Fibroblast of lung (primary cell): ENCODE measurements around the gene KRT80. TPM values are rescaled to one million over a fixed set of nuclear protein-coding genes. Genes with fewer than 3 reads are reported as not detected.
A peak's percentile ranks its signal among the peaks of the same experiment; 100 is the strongest.

Source experiments
- DNase-seq, 2 donors: peaks; one replicate each; pipeline versions ENCODE4 v3.0.0 to v3.0.0-alpha.2; 2010; ENCODE audit warnings: low read depth in 2 of 2
- H2AFZ ChIP-seq: 2 replicates; pipeline ENCODE4 v1.5.1; 2012; ENCODE audit warnings: low read length, control low read depth, inconsistent platforms
- H3K27ac ChIP-seq: 2 replicates; pipeline ENCODE4 v1.5.1; 2011; ENCODE audit warnings: low read length, control low read depth; ENCODE audit not compliant: insufficient read depth
- H3K27me3 ChIP-seq: 2 replicates; pipeline ENCODE4 v1.5.1; 2011; ENCODE audit warnings: mild to moderate bottlenecking, low read length; ENCODE audit not compliant: control insufficient read depth, insufficient read depth
- H3K36me3 ChIP-seq: 2 replicates; pipeline ENCODE4 v1.5.1; 2011; ENCODE audit warnings: low read length; ENCODE audit not compliant: control insufficient read depth, insufficient read depth
- H3K4me1 ChIP-seq: 2 replicates; pipeline ENCODE4 v1.5.1; 2011; ENCODE audit warnings: low read length; ENCODE audit not compliant: control insufficient read depth, insufficient read depth; ENCODE audit errors: extremely low read depth
- H3K4me2 ChIP-seq: 2 replicates; pipeline ENCODE4 v1.5.1; 2011; ENCODE audit warnings: low read length, control low read depth; ENCODE audit not compliant: insufficient read depth; ENCODE audit errors: extremely low read depth
- H3K4me3 ChIP-seq, 4 experiments: fragments of 200-600 bp in 1 of 4; sonication (generic) in 1 of 4; replicated peaks in 1 of 4; 2 replicates each; pipeline ENCODE4 v1.5.1; 2011 to 2016; ENCODE audit warnings: low read length in 4 of 4, low read depth in 3 of 4, mild to moderate bottlenecking in 3 of 4, control low read depth in 2 of 4, inconsistent platforms in 1 of 4, mixed read lengths in 1 of 4; ENCODE audit not compliant: insufficient read depth in 1 of 4; ENCODE audit errors: control extremely low read depth in 1 of 4
- H3K79me2 ChIP-seq: 2 replicates; pipeline ENCODE4 v1.5.1; 2012; ENCODE audit warnings: mild to moderate bottlenecking, low read length, inconsistent platforms; ENCODE audit not compliant: control insufficient read depth, insufficient read depth
- H3K9ac ChIP-seq: 2 replicates; pipeline ENCODE4 v1.5.1; 2011; ENCODE audit warnings: mild to moderate bottlenecking, low read length, control low read depth; ENCODE audit not compliant: insufficient read depth
- H3K9me3 ChIP-seq: 2 replicates; pipeline ENCODE4 v1.5.1; 2012; ENCODE audit warnings: low read depth, low read length; ENCODE audit not compliant: control insufficient read depth, insufficient read depth
- H4K20me1 ChIP-seq: 2 replicates; pipeline ENCODE4 v1.5.1; 2011; ENCODE audit warnings: low read length; ENCODE audit not compliant: control insufficient read depth, insufficient read depth; ENCODE audit errors: extremely low read depth
- CTCF ChIP-seq, 2 donors: IDR thresholded peaks in 1 of 2; conservative IDR thresholded peaks in 1 of 2; 1 replicate in 1 of 2; 2 replicates in 1 of 2; pipeline ENCODE4 v1.5.1; 2011 to 2012; ENCODE audit warnings: low read length in 2 of 2, control low read depth in 1 of 2, inconsistent platforms in 1 of 2, low read depth in 1 of 2, mild to moderate bottlenecking in 1 of 2
- EZH2 ChIP-seq: IDR thresholded peaks from 2 replicates; pipeline ENCODE4 v1.5.1; 2012; ENCODE audit warnings: low read length, control low read depth, mild to moderate bottlenecking; ENCODE audit errors: missing control alignments
- polyA plus RNA-seq, 2 donors: library from polyadenylated mRNA; depleted of rRNA in 1 of 2; stranded (reverse) in 1 of 2; unstranded in 1 of 2; fragments of >200 nt; gene quantifications; 2 replicates each; pipeline ENCODE4 v1.2.1, GENCODE V29; 2011 to 2012; ENCODE audit warnings: missing spikeins in 1 of 2
- total RNA-seq: library from RNA; depleted of rRNA; stranded (reverse); fragments of >200 nt; gene quantifications from 2 replicates; pipeline ENCODE4 v1.2.1, GENCODE V29; 2014

Gene KRT80
- total and polyA plus RNA-seq, 2 donors (not counting 1 experiment from before 2014, with no cell fraction given), result 0.17 to 1.0 TPM

- no peaks in the 10 kb centered on the region for H3K79me2 ChIP-seq
- H3K27ac ChIP-seq, result no peak overlapping the region
- no peak overlapping the region for H3K4me3 ChIP-seq
- no peak overlapping the region for H3K9ac ChIP-seq
- no peak for DNase-seq
- no peak overlapping the region for H3K4me2 ChIP-seq
- TF ChIP-seq EZH2 (no peak), CTCF (conservative IDR thresholded peaks at IDR 0.05 in 1 of 2, IDR thresholded peaks at IDR 0.05 in 1 of 2; ENCODE audit: low read depth in 1 of 2, low read length in 2 of 2) (no peak)
- no peaks in the 10 kb centered on the region for H3K36me3 ChIP-seq
- H3K9me3 ChIP-seq, result no peaks in the 10 kb centered on the region
- no peaks in the 10 kb centered on the region for H4K20me1 ChIP-seq
- H3K27me3 ChIP-seq, result no peaks in the 10 kb centered on the region
- no peak overlapping the region for H2AFZ ChIP-seq
- H3K4me1 ChIP-seq, result peaks cover 26% of the 10 kb centered on the region
These were observed 42.5 kb upstream of the KRT80 start for GRCh38 chr12:52234223-52234810.

GRCh38 chr12:52233462-52234207 is 41.8 kb upstream of the KRT80 start:
- Histone ChIP-seq H3K9ac (no peak overlapping the region), H3K9me3 (no peaks in the 10 kb centered on the region), H3K4me2 (no peak overlapping the region), H3K27ac (no peak overlapping the region), H3K79me2 (no peaks in the 10 kb centered on the region), H3K36me3 (no peaks in the 10 kb centered on the region), H2AFZ (no peak overlapping the region), H3K4me1 (peaks cover 29% of the 10 kb centered on the region), H3K4me3 (no peak overlapping the region), H3K27me3 (no peaks in the 10 kb centered on the region), H4K20me1 (no peaks in the 10 kb centered on the region)
- no peak for DNase-seq
- TF ChIP-seq EZH2 (no peak), CTCF (conservative IDR thresholded peaks at IDR 0.05 in 1 of 2, IDR thresholded peaks at IDR 0.05 in 1 of 2; ENCODE audit: low read depth in 1 of 2, low read length in 2 of 2) (no peak)

- Histone ChIP-seq H4K20me1 (no peaks in the 10 kb centered on the region), H3K4me2 (peak within 1 kb of the TSS; percentile 35), H3K4me3 (no peak within 1 kb of the TSS), H3K9ac (no peak within 1 kb of the TSS), H3K4me1 (peaks cover 29% of the 10 kb centered on the region), H3K27ac (no peak within 1 kb of the TSS), H3K27me3 (no peaks in the 10 kb centered on the region), H3K9me3 (no peaks in the 10 kb centered on the region), H3K36me3 (no peaks in the 10 kb centered on the region), H2AFZ (peak within 1 kb of the TSS; percentile 3), H3K79me2 (no peaks in the 10 kb centered on the region)
- DNase-seq, result no peak
- no peak for TF ChIP-seq CTCF (conservative IDR thresholded peaks at IDR 0.05 in 1 of 2, IDR thresholded peaks at IDR 0.05 in 1 of 2; ENCODE audit: low read depth in 1 of 2, low read length in 2 of 2)
- peak; percentile 47 for TF ChIP-seq EZH2
These were observed 41.1 kb upstream of the KRT80 start, which contains the start of gene KRT7 for GRCh38 chr12:52232674-52233461. Gene KRT7, plus strand, starts transcription at chr12:52233243. Its CDS starts 54 bp downstream, at chr12:52233297.
